GM19351 (cell line): ENCODE data around the gene FAM240A.

Experiments
- ATAC-seq: cut with Tn5 transposase; IDR thresholded peaks from one replicate; pipeline ENCODE4 v1.9.1; 2021; ENCODE audit warnings: mild to moderate bottlenecking, moderate library complexity; ENCODE audit not compliant: unreplicated experiment

Gene FAM240A

GRCh38 chr3:46671541-46672348 lies 59.4 kb downstream of the FAM240A start:
- ATAC-seq, result no peak

- no peak for ATAC-seq
These were observed 60.0 kb downstream of the FAM240A start for GRCh38 chr3:46672349-46672695.

- ATAC-seq, result no peak
These were observed 61.1 kb downstream of the FAM240A start for GRCh38 chr3:46673151-46674030.

- no peak for ATAC-seq
These were observed 61.9 kb downstream of the FAM240A start for GRCh38 chr3:46674031-46674845.

- ATAC-seq, result no peak
These were observed 63.1 kb downstream of the FAM240A start for GRCh38 chr3:46675426-46675825.
